Measurements from ENCODE around the gene MMRN1. TPM values are rescaled to one million over a fixed set of nuclear protein-coding genes. Genes with fewer than 3 reads are reported as not detected.
A peak's percentile ranks its signal among the peaks of the same experiment; 100 is the strongest.
"Not testable (repeated sequence)": the region's sequence is repeated elsewhere in the genome, so short reads cannot be mapped to it uniquely, and the experiment has no call there.

The MMRN1 gene
- total RNA-seq, 2 experiments from 2014 or later = 0.10 TPM; not detected in 1

GRCh38 chr4:89898304-89898716, 3.7 kb downstream of the MMRN1 start:
- Mint-ChIP-seq H3K27me3 (no peaks in the 10 kb centered on the region), H3K4me1 (peaks cover 13% of the 10 kb centered on the region), H3K36me3 (no peaks in the 10 kb centered on the region), H3K9me3 (no peaks in the 10 kb centered on the region), H3K27ac (no peak overlapping the region), H3K4me3 (no peak overlapping the region)
- DNase-seq = no peak

GRCh38 chr4:89899152-89899551, 4.5 kb downstream of the MMRN1 start:
- no peak for DNase-seq
- Mint-ChIP-seq H3K27me3 (no peaks in the 10 kb centered on the region), H3K27ac (no peak overlapping the region), H3K36me3 (no peaks in the 10 kb centered on the region), H3K4me1 (peaks cover 11% of the 10 kb centered on the region), H3K9me3 (no peaks in the 10 kb centered on the region), H3K4me3 (no peak overlapping the region)

- Mint-ChIP-seq H3K36me3 (no peaks in the 10 kb centered on the region), H3K4me1 (peaks cover 6% of the 10 kb centered on the region), H3K27ac (no peak overlapping the region), H3K27me3 (peaks cover 4% of the 10 kb centered on the region), H3K9me3 (no peaks in the 10 kb centered on the region), H3K4me3 (no peak overlapping the region)
- DNase-seq = no peak
Measured at GRCh38 chr4:89899854-89900253, 5.2 kb downstream of the MMRN1 start.

GRCh38 chr4:89901808-89902431, 7.3 kb downstream of the MMRN1 start:
- not testable (repeated sequence) for H3K4me1 Mint-ChIP-seq, H3K9me3 Mint-ChIP-seq, H3K27me3 Mint-ChIP-seq, H3K36me3 Mint-ChIP-seq, H3K27ac Mint-ChIP-seq, H3K4me3 Mint-ChIP-seq
- peak; percentile 29 for DNase-seq

GRCh38 chr4:89904524-89904923, 9.9 kb downstream of the MMRN1 start:
- no peak overlapping the region for H3K4me3 Mint-ChIP-seq
- no peaks in the 10 kb centered on the region for H3K36me3 Mint-ChIP-seq
- H3K27me3 Mint-ChIP-seq = peaks cover 4% of the 10 kb centered on the region
- no peaks in the 10 kb centered on the region for H3K9me3 Mint-ChIP-seq
- H3K4me1 Mint-ChIP-seq = no peaks in the 10 kb centered on the region
- H3K27ac Mint-ChIP-seq = no peak overlapping the region
- DNase-seq = no peak

GRCh38 chr4:89906316-89906715, 11.7 kb downstream of the MMRN1 start:
- no peaks in the 10 kb centered on the region for H3K36me3 Mint-ChIP-seq
- no peak overlapping the region for H3K27ac Mint-ChIP-seq
- H3K4me1 Mint-ChIP-seq = no peaks in the 10 kb centered on the region
- H3K4me3 Mint-ChIP-seq = no peak overlapping the region
- peaks cover 4% of the 10 kb centered on the region for H3K27me3 Mint-ChIP-seq
- DNase-seq = no peak
- no peaks in the 10 kb centered on the region for H3K9me3 Mint-ChIP-seq

- no peak overlapping the region for H3K4me3 Mint-ChIP-seq
- DNase-seq = no peak
- no peaks in the 10 kb centered on the region for H3K36me3 Mint-ChIP-seq
Measured at GRCh38 chr4:89906777-89907521, 12.3 kb downstream of the MMRN1 start.

GRCh38 chr4:89909889-89910288, 15.2 kb downstream of the MMRN1 start:
- no peak overlapping the region for H3K27ac Mint-ChIP-seq
- H3K9me3 Mint-ChIP-seq = no peaks in the 10 kb centered on the region
- no peaks in the 10 kb centered on the region for H3K4me1 Mint-ChIP-seq
- no peaks in the 10 kb centered on the region for H3K36me3 Mint-ChIP-seq
- H3K27me3 Mint-ChIP-seq = no peaks in the 10 kb centered on the region
- DNase-seq = no peak
- no peak overlapping the region for H3K4me3 Mint-ChIP-seq

More at GRCh38 chr4:89906777-89907521, 12.3 kb downstream of the MMRN1 start:
- Mint-ChIP-seq H3K9me3 (no peaks in the 10 kb centered on the region), H3K27ac (no peak overlapping the region), H3K4me1 (no peaks in the 10 kb centered on the region), H3K27me3 (peaks cover 4% of the 10 kb centered on the region)

- Mint-ChIP-seq H3K27ac (no peak overlapping the region), H3K27me3 (no peaks in the 10 kb centered on the region), H3K9me3 (no peaks in the 10 kb centered on the region), H3K36me3 (no peaks in the 10 kb centered on the region), H3K4me3 (no peak overlapping the region), H3K4me1 (no peaks in the 10 kb centered on the region)
- DNase-seq = no peak
Measured at GRCh38 chr4:89913623-89914022, 19.0 kb downstream of the MMRN1 start.

GRCh38 chr4:89914609-89915550, 20.2 kb downstream of the MMRN1 start:
- Mint-ChIP-seq H3K27me3 (no peaks in the 10 kb centered on the region), H3K9me3 (no peaks in the 10 kb centered on the region), H3K36me3 (no peaks in the 10 kb centered on the region), H3K4me3 (no peak overlapping the region), H3K4me1 (no peaks in the 10 kb centered on the region), H3K27ac (no peak overlapping the region)
- DNase-seq = no peak

- Mint-ChIP-seq H3K27ac (no peak overlapping the region), H3K36me3 (no peaks in the 10 kb centered on the region), H3K4me3 (no peak overlapping the region), H3K9me3 (no peaks in the 10 kb centered on the region), H3K27me3 (peaks cover 4% of the 10 kb centered on the region), H3K4me1 (no peaks in the 10 kb centered on the region)
- DNase-seq = no peak
Measured at GRCh38 chr4:89915937-89916336, 21.3 kb downstream of the MMRN1 start.

- H3K36me3 Mint-ChIP-seq = no peaks in the 10 kb centered on the region
- H3K27me3 Mint-ChIP-seq = peaks cover 17% of the 10 kb centered on the region
- H3K4me1 Mint-ChIP-seq = no peaks in the 10 kb centered on the region
- no peak overlapping the region for H3K27ac Mint-ChIP-seq
- H3K9me3 Mint-ChIP-seq = no peaks in the 10 kb centered on the region
- DNase-seq = no peak
- H3K4me3 Mint-ChIP-seq = no peak overlapping the region
Measured at GRCh38 chr4:89922848-89923416, 28.3 kb downstream of the MMRN1 start.

- Mint-ChIP-seq H3K27ac (peak overlapping the region; percentile 59), H3K36me3 (no peaks in the 10 kb centered on the region), H3K4me1 (peaks cover 15% of the 10 kb centered on the region), H3K27me3 (peaks cover 18% of the 10 kb centered on the region), H3K9me3 (peaks cover 5% of the 10 kb centered on the region), H3K4me3 (no peak overlapping the region)
- DNase-seq = no peak
Measured at GRCh38 chr4:89928838-89929237, 34.2 kb downstream of the MMRN1 start.

- peak overlapping the region; percentile 72 for H3K27ac Mint-ChIP-seq
Measured at GRCh38 chr4:89929425-89930159, 34.9 kb downstream of the MMRN1 start.

More at GRCh38 chr4:89929425-89930159, 34.9 kb downstream of the MMRN1 start:
- Mint-ChIP-seq H3K4me3 (peak overlapping the region; percentile 26), H3K36me3 (no peaks in the 10 kb centered on the region), H3K4me1 (peaks cover 15% of the 10 kb centered on the region), H3K9me3 (peaks cover 5% of the 10 kb centered on the region), H3K27me3 (peaks cover 18% of the 10 kb centered on the region)
- DNase-seq = no peak
